Measurements from ENCODE around the gene TMEM121B.

The TMEM121B gene

GRCh38 chr22:17137170-17137569, 16.0 kb upstream of the TMEM121B start:
- Histone ChIP-seq H3K36me3 (ENCODE audit: insufficient read depth, low read length) (peaks cover 45% of the 10 kb centered on the region), H3K27me3 (ENCODE audit: insufficient read depth, low read length) (no peaks in the 10 kb centered on the region), H3K9me3 (ENCODE audit: insufficient read depth, low read depth, low read length) (no peaks in the 10 kb centered on the region), H3K4me3 (ENCODE audit: low read length) (no peak overlapping the region), H3K9ac (ENCODE audit: low read depth, low read length) (no peak overlapping the region), H3K4me1 (ENCODE audit: insufficient read depth, low read length) (0 out of 2 replicates have a peak, but pooled peaks cover under 1% of the 10 kb centered on the region), H3K27ac (ENCODE audit: low read depth, low read length) (no peak overlapping the region)
- 100% methylated on average over 3 of the region's 4 CpGs for WGBS

GRCh38 chr22:17135153-17135760, 14.1 kb upstream of the TMEM121B start:
- Histone ChIP-seq H3K27me3 (ENCODE audit: insufficient read depth, low read length) (no peaks in the 10 kb centered on the region), H3K4me1 (ENCODE audit: insufficient read depth, low read length) (0 out of 2 replicates have a peak, but pooled peaks cover 6% of the 10 kb centered on the region), H3K4me3 (ENCODE audit: low read length) (no peak overlapping the region), H3K9ac (ENCODE audit: low read depth, low read length) (no peak overlapping the region), H3K27ac (ENCODE audit: low read depth, low read length) (no peak overlapping the region), H3K36me3 (ENCODE audit: insufficient read depth, low read length) (peaks cover 26% of the 10 kb centered on the region), H3K9me3 (ENCODE audit: insufficient read depth, low read depth, low read length) (no peaks in the 10 kb centered on the region)
- WGBS, result 86% methylated on average over 15 of the region's 15 CpGs

GRCh38 chr22:17133137-17133536, 12.0 kb upstream of the TMEM121B start:
- Histone ChIP-seq H3K4me1 (ENCODE audit: insufficient read depth, low read length) (0 out of 2 replicates have a peak, but pooled peaks cover 6% of the 10 kb centered on the region), H3K27ac (ENCODE audit: low read depth, low read length) (no peak overlapping the region), H3K9me3 (ENCODE audit: insufficient read depth, low read depth, low read length) (no peaks in the 10 kb centered on the region), H3K27me3 (ENCODE audit: insufficient read depth, low read length) (no peaks in the 10 kb centered on the region), H3K9ac (ENCODE audit: low read depth, low read length) (no peak overlapping the region), H3K36me3 (ENCODE audit: insufficient read depth, low read length) (peaks cover 10% of the 10 kb centered on the region), H3K4me3 (ENCODE audit: low read length) (no peak overlapping the region)
- WGBS, result 94% methylated on average over 7 of the region's 7 CpGs

GRCh38 chr22:17132112-17132511, 11.0 kb upstream of the TMEM121B start:
- Histone ChIP-seq H3K36me3 (ENCODE audit: insufficient read depth, low read length) (0 out of 2 replicates have a peak, but pooled peaks cover 2% of the 10 kb centered on the region), H3K4me3 (ENCODE audit: low read length) (no peak overlapping the region), H3K27ac (ENCODE audit: low read depth, low read length) (no peak overlapping the region), H3K9ac (ENCODE audit: low read depth, low read length) (no peak overlapping the region), H3K27me3 (ENCODE audit: insufficient read depth, low read length) (no peaks in the 10 kb centered on the region), H3K4me1 (ENCODE audit: insufficient read depth, low read length) (0 out of 2 replicates have a peak, but pooled peaks cover 6% of the 10 kb centered on the region), H3K9me3 (ENCODE audit: insufficient read depth, low read depth, low read length) (no peaks in the 10 kb centered on the region)
- 73% methylated on average over 1 of the region's 2 CpGs for WGBS

- Histone ChIP-seq H3K9ac (ENCODE audit: low read depth, low read length) (no peak overlapping the region), H3K9me3 (ENCODE audit: insufficient read depth, low read depth, low read length) (no peaks in the 10 kb centered on the region), H3K27me3 (ENCODE audit: insufficient read depth, low read length) (no peaks in the 10 kb centered on the region), H3K36me3 (ENCODE audit: insufficient read depth, low read length) (0 out of 2 replicates have a peak, but pooled peaks cover 2% of the 10 kb centered on the region), H3K4me1 (ENCODE audit: insufficient read depth, low read length) (0 out of 2 replicates have a peak, but pooled peaks cover 6% of the 10 kb centered on the region), H3K4me3 (ENCODE audit: low read length) (no peak overlapping the region), H3K27ac (ENCODE audit: low read depth, low read length) (no peak overlapping the region)
- 42% methylated on average over 5 of the region's 5 CpGs for WGBS
These were observed 10.5 kb upstream of the TMEM121B start for GRCh38 chr22:17131686-17132085.

- 95% methylated on average over 1 of the region's 1 CpG for WGBS
- H3K9me3 ChIP-seq (ENCODE audit: insufficient read depth, low read depth, low read length), result no peaks in the 10 kb centered on the region
- H3K9ac ChIP-seq (ENCODE audit: low read depth, low read length), result no peak overlapping the region
- H3K27me3 ChIP-seq (ENCODE audit: insufficient read depth, low read length), result no peaks in the 10 kb centered on the region
- no peak overlapping the region for H3K4me3 ChIP-seq (ENCODE audit: low read length)
- H3K27ac ChIP-seq (ENCODE audit: low read depth, low read length), result no peak overlapping the region
- 0 out of 2 replicates have a peak, but pooled peaks cover 2% of the 10 kb centered on the region for H3K36me3 ChIP-seq (ENCODE audit: insufficient read depth, low read length)
- 0 out of 2 replicates have a peak, but pooled peaks cover 6% of the 10 kb centered on the region for H3K4me1 ChIP-seq (ENCODE audit: insufficient read depth, low read length)
These were observed 9.0 kb upstream of the TMEM121B start for GRCh38 chr22:17130199-17130598.

- H3K27ac ChIP-seq (ENCODE audit: low read depth, low read length), result no peak overlapping the region
- no peaks in the 10 kb centered on the region for H3K9me3 ChIP-seq (ENCODE audit: insufficient read depth, low read depth, low read length)
- WGBS, result under 1% methylated on average over 70 of the region's 70 CpGs
- H3K36me3 ChIP-seq (ENCODE audit: insufficient read depth, low read length), result no peaks in the 10 kb centered on the region
- H3K4me3 ChIP-seq (ENCODE audit: low read length), result peak overlapping the region; percentile 79
- H3K27me3 ChIP-seq (ENCODE audit: insufficient read depth, low read length), result peaks cover 4% of the 10 kb centered on the region; the same call in 1 of the 2 replicates
- peaks cover 26% of the 10 kb centered on the region for H3K4me1 ChIP-seq (ENCODE audit: insufficient read depth, low read length)
- H3K9ac ChIP-seq (ENCODE audit: low read depth, low read length), result no peak overlapping the region
These were observed 388 bp downstream of the TMEM121B start for GRCh38 chr22:17120711-17121232.

- Histone ChIP-seq H3K36me3 (ENCODE audit: insufficient read depth, low read length) (no peaks in the 10 kb centered on the region), H3K4me1 (ENCODE audit: insufficient read depth, low read length) (peaks cover 26% of the 10 kb centered on the region), H3K4me3 (ENCODE audit: low read length) (peak overlapping the region; percentile 79), H3K9me3 (ENCODE audit: insufficient read depth, low read depth, low read length) (no peaks in the 10 kb centered on the region), H3K27ac (ENCODE audit: low read depth, low read length) (no peak overlapping the region), H3K9ac (ENCODE audit: low read depth, low read length) (no peak overlapping the region), H3K27me3 (ENCODE audit: insufficient read depth, low read length) (peaks cover 4% of the 10 kb centered on the region; the same call in 1 of the 2 replicates)
- WGBS, result 3% methylated on average over 45 of the region's 45 CpGs
These were observed 879 bp downstream of the TMEM121B start for GRCh38 chr22:17120281-17120680.

- Histone ChIP-seq H3K27ac (ENCODE audit: low read depth, low read length) (no peak overlapping the region), H3K4me3 (ENCODE audit: low read length) (peak overlapping the region; percentile 79; the same call in 1 of the 2 replicates), H3K36me3 (ENCODE audit: insufficient read depth, low read length) (no peaks in the 10 kb centered on the region), H3K4me1 (ENCODE audit: insufficient read depth, low read length) (peaks cover 26% of the 10 kb centered on the region), H3K9me3 (ENCODE audit: insufficient read depth, low read depth, low read length) (no peaks in the 10 kb centered on the region), H3K27me3 (ENCODE audit: insufficient read depth, low read length) (peaks cover 4% of the 10 kb centered on the region; the same call in 1 of the 2 replicates), H3K9ac (ENCODE audit: low read depth, low read length) (no peak overlapping the region)
- 51% methylated on average over 63 of the region's 63 CpGs for WGBS
These were observed 1.5 kb downstream of the TMEM121B start for GRCh38 chr22:17119481-17120202.

- H3K27ac ChIP-seq (ENCODE audit: low read depth, low read length), result no peak overlapping the region
- WGBS, result 96% methylated on average over 4 of the region's 4 CpGs
- no peaks in the 10 kb centered on the region for H3K9me3 ChIP-seq (ENCODE audit: insufficient read depth, low read depth, low read length)
- H3K36me3 ChIP-seq (ENCODE audit: insufficient read depth, low read length), result no peaks in the 10 kb centered on the region
- peaks cover 26% of the 10 kb centered on the region for H3K4me1 ChIP-seq (ENCODE audit: insufficient read depth, low read length)
- H3K27me3 ChIP-seq (ENCODE audit: insufficient read depth, low read length), result peaks cover 4% of the 10 kb centered on the region; the same call in 1 of the 2 replicates
- no peak overlapping the region for H3K9ac ChIP-seq (ENCODE audit: low read depth, low read length)
- no peak overlapping the region for H3K4me3 ChIP-seq (ENCODE audit: low read length)
These were observed 2.8 kb downstream of the TMEM121B start for GRCh38 chr22:17118342-17118741.

GRCh38 chr22:17117890-17118289, 3.3 kb downstream of the TMEM121B start:
- Histone ChIP-seq H3K27ac (ENCODE audit: low read depth, low read length) (no peak overlapping the region), H3K9me3 (ENCODE audit: insufficient read depth, low read depth, low read length) (no peaks in the 10 kb centered on the region), H3K27me3 (ENCODE audit: insufficient read depth, low read length) (peaks cover 4% of the 10 kb centered on the region; the same call in 1 of the 2 replicates), H3K4me3 (ENCODE audit: low read length) (no peak overlapping the region), H3K4me1 (ENCODE audit: insufficient read depth, low read length) (peaks cover 26% of the 10 kb centered on the region), H3K9ac (ENCODE audit: low read depth, low read length) (no peak overlapping the region), H3K36me3 (ENCODE audit: insufficient read depth, low read length) (no peaks in the 10 kb centered on the region)
- 83% methylated on average over 2 of the region's 4 CpGs for WGBS

All from HUES64 (cell line).